Measurements from ENCODE around the gene C10orf53. TPM values are rescaled to one million over a fixed set of nuclear protein-coding genes. Genes with fewer than 3 reads are reported as not detected.

The C10orf53 gene
- total and polyA plus RNA-seq, 2 of the 8 experiments (the other 6 are each of a cell fraction or from before 2014, with no cell fraction given) = not detected

- H2BK12ac ChIP-seq (ENCODE audit: low read depth, low read length) = no peak overlapping the region
- 91% methylated on average over 5 of the region's 5 CpGs; no CpG with 5 or more reads in 1 of the 2 experiments for WGBS, 2 experiments (ENCODE audit: extremely low coverage in 1 of 2, insufficient coverage in 1 of 2, insufficient read length in 1 of 2, insufficient replicate concordance in 2 of 2, low coverage in 1 of 2, low lambda C conversion rate in 2 of 2, missing lambda C conversion rate in 1 of 2)
- no peak overlapping the region for H4K91ac ChIP-seq (replicated peaks; ENCODE audit: insufficient read length, low read length)
- H3K56ac ChIP-seq (replicated peaks; ENCODE audit: insufficient read length, low read depth, low read length) = no peak overlapping the region
- H3K36me3 ChIP-seq (ENCODE audit: control insufficient read depth in 2 of 4, insufficient read depth in 4 of 4, low read length in 3 of 4) = peaks cover 0 to 8% (median 0%) of the 10 kb centered on the region in 4 experiments; a peak in 2 of 8 replicates
- H2AFZ ChIP-seq (ENCODE audit: low read length) = no peak overlapping the region
- H4K8ac ChIP-seq (ENCODE audit: extremely low read depth, insufficient read depth, low read length) = no peak overlapping the region; the same call in 1 of the 2 replicates
- no peak overlapping the region for H3K27ac ChIP-seq (ENCODE audit: low read depth, low read length)
- ChIA-PET POLR2A (ENCODE audit: partially characterized antibody) (interaction anchor here (0.8 to 1.0 kb wide), 2 partner anchors 13 to 46 kb away, joined by 3 read pairs; no protein-coding TSS in a partner anchor), CTCF (ENCODE audit: partially characterized antibody) (interaction anchor here (1.0 to 2.6 kb wide), 5 partner anchors 8 to 143 kb away, joined by 3 to 14 read pairs (median 6); no protein-coding TSS in a partner anchor)
- H3K23me2 ChIP-seq (ENCODE audit: low read depth, low read length) = peaks cover 3% of the 10 kb centered on the region; the same call in 1 of the 2 replicates
- H3K4me1 ChIP-seq (replicated peaks in 1 of 4; ENCODE audit: control insufficient read depth in 3 of 4, insufficient read depth in 4 of 4, low read length in 3 of 4) = no peaks in the 10 kb centered on the region
- no peak overlapping the region for H3K4ac ChIP-seq (replicated peaks; ENCODE audit: insufficient read length, low read depth, low read length)
- no peaks in the 10 kb centered on the region for H3K9me3 ChIP-seq (ENCODE audit: insufficient read depth in 2 of 2, low read depth in 1 of 2, low read length in 1 of 2)
- H3K27me3 ChIP-seq (replicated peaks in 1 of 4; ENCODE audit: control insufficient read depth in 3 of 4, extremely low read depth in 1 of 4, insufficient read depth in 3 of 4, low read length in 3 of 4) = no peaks in the 10 kb centered on the region
- no peaks in the 10 kb centered on the region for H3K79me1 ChIP-seq (ENCODE audit: low read depth, low read length)
- H3K4me2 ChIP-seq (ENCODE audit: insufficient read depth in 1 of 2, low read depth in 2 of 2, low read length in 2 of 2) = no peak overlapping the region
- no peak overlapping the region for H2BK120ac ChIP-seq (replicated peaks; ENCODE audit: low read depth, low read length)
- no peak overlapping the region for H2BK20ac ChIP-seq (ENCODE audit: low read length)
- no peak overlapping the region for H2AK5ac ChIP-seq (ENCODE audit: low read depth, low read length)
- H3K4me3 ChIP-seq (ENCODE audit: extremely low read depth in 1 of 4, insufficient read depth in 2 of 4, low read depth in 3 of 4, low read length in 4 of 4) = no peak overlapping the region
- no peak overlapping the region for H3K23ac ChIP-seq (ENCODE audit: insufficient read length)
- H3K14ac ChIP-seq (ENCODE audit: insufficient read length) = no peak overlapping the region
- H4K5ac ChIP-seq (ENCODE audit: insufficient read length, low read depth, low read length) = no peak overlapping the region
- no peak for FAIRE-seq
- no peak overlapping the region for H3K18ac ChIP-seq (ENCODE audit: extremely low read depth, low read length)
- no peak overlapping the region for H2BK15ac ChIP-seq (ENCODE audit: low read length)
- no peak overlapping the region for H3K9ac ChIP-seq (replicated peaks in 1 of 4; ENCODE audit: extremely low read depth in 1 of 4, low read depth in 3 of 4, low read length in 3 of 4)
- no peak for DNase-seq (ENCODE audit: low read depth in 1 of 2, low spot score in 2 of 2)
- H4K20me1 ChIP-seq (replicated peaks in 1 of 2; ENCODE audit: control insufficient read depth in 1 of 2, insufficient read depth in 2 of 2, low read length in 2 of 2) = peaks cover 2 to 5% of the 10 kb centered on the region in 2 experiments
- H2BK5ac ChIP-seq (ENCODE audit: low read depth, low read length) = no peak overlapping the region
- H3K79me2 ChIP-seq (ENCODE audit: control insufficient read depth in 1 of 2, insufficient read depth in 2 of 2, low read length in 2 of 2) = no peaks in the 10 kb centered on the region
These were observed 57.2 kb downstream of the C10orf53 start for GRCh38 chr10:49736564-49737113.
